Astrocyte (in vitro differentiated cells and primary cell): ENCODE measurements around the gene GIGYF2. TPM values are rescaled to one million over a fixed set of nuclear protein-coding genes. Genes with fewer than 3 reads are reported as not detected.
"Not testable (repeated sequence)": the region's sequence is repeated elsewhere in the genome, so short reads cannot be mapped to it uniquely, and the experiment has no call there.

Experiments used
- DNase-seq: peaks from one replicate; pipeline ENCODE4 v3.0.0-alpha.2; 2010; ENCODE audit warnings: low read depth
- FAIRE-seq: peaks from 2 replicates; lab custom pipeline; 2011; peaks lifted over from hg19 to GRCh38; lab: Jason Lieb, UNC
- H2AFZ ChIP-seq: 2 replicates; pipeline ENCODE4 v1.6.0; 2012; ENCODE audit warnings: low read depth, low read length, inconsistent platforms
- H3K27ac ChIP-seq: 2 replicates; pipeline ENCODE4 v1.5.1; 2011; ENCODE audit warnings: low read depth, low read length, inconsistent platforms
- H3K27me3 ChIP-seq: 2 replicates; pipeline ENCODE4 v1.6.0; 2011; ENCODE audit warnings: low read length, inconsistent platforms; ENCODE audit not compliant: insufficient read depth
- H3K36me3 ChIP-seq: 2 replicates; pipeline ENCODE4 v1.5.1; 2011; ENCODE audit warnings: low read length, inconsistent platforms; ENCODE audit not compliant: insufficient read depth
- H3K4me1 ChIP-seq: 2 replicates; pipeline ENCODE4 v1.5.1; 2011; ENCODE audit warnings: low read length, inconsistent platforms; ENCODE audit not compliant: insufficient read depth
- H3K4me2 ChIP-seq: 2 replicates; pipeline ENCODE4 v1.6.0; 2012; ENCODE audit warnings: low read length, inconsistent platforms
- H3K4me3 ChIP-seq: 2 replicates; pipeline ENCODE4 v1.5.1; 2011; ENCODE audit warnings: low read depth, mild to moderate bottlenecking, low read length, inconsistent platforms; ENCODE audit not compliant: insufficient read depth
- H3K79me2 ChIP-seq: 2 replicates; pipeline ENCODE4 v1.6.0; 2012; ENCODE audit warnings: mild to moderate bottlenecking, low read length, inconsistent platforms; ENCODE audit not compliant: insufficient read depth
- H3K9ac ChIP-seq: 2 replicates; pipeline ENCODE4 v1.6.0; 2012; ENCODE audit warnings: mild to moderate bottlenecking, low read length, inconsistent platforms
- H3K9me3 ChIP-seq: 2 replicates; pipeline ENCODE4 v1.5.1; 2012; ENCODE audit warnings: low read depth, mild to moderate bottlenecking, low read length, inconsistent platforms; ENCODE audit not compliant: insufficient read depth
- H4K20me1 ChIP-seq: 2 replicates; pipeline ENCODE4 v1.6.0; 2012; ENCODE audit warnings: low read length, inconsistent platforms; ENCODE audit not compliant: insufficient read depth
- H3K27ac Mint-ChIP-seq: one replicate; pipeline ENCODE4 v1.8.0; 2021; ENCODE audit warnings: mild to moderate bottlenecking, mixed read lengths; ENCODE audit not compliant: unreplicated experiment
- H3K27me3 Mint-ChIP-seq: one replicate; pipeline ENCODE4 v1.8.0; 2021; ENCODE audit warnings: low read depth, mixed read lengths; ENCODE audit not compliant: unreplicated experiment
- H3K36me3 Mint-ChIP-seq: one replicate; pipeline ENCODE4 v1.8.0; 2021; ENCODE audit warnings: low read depth, mixed read lengths; ENCODE audit not compliant: unreplicated experiment
- H3K4me1 Mint-ChIP-seq: one replicate; pipeline ENCODE4 v1.8.0; 2021; ENCODE audit warnings: low read depth, mixed read lengths; ENCODE audit not compliant: unreplicated experiment
- H3K4me3 Mint-ChIP-seq: one replicate; pipeline ENCODE4 v1.8.0; 2021; ENCODE audit warnings: mild to moderate bottlenecking, moderate library complexity, mixed read lengths; ENCODE audit not compliant: unreplicated experiment
- H3K9me3 Mint-ChIP-seq: one replicate; pipeline ENCODE4 v1.8.0; 2021; ENCODE audit warnings: mild to moderate bottlenecking, mixed read lengths; ENCODE audit not compliant: unreplicated experiment
- CTCF ChIP-seq: IDR thresholded peaks from 2 replicates; pipeline ENCODE4 v1.5.1; 2011; ENCODE audit warnings: low read depth, mild to moderate bottlenecking, inconsistent platforms, low read length, moderate library complexity; ENCODE audit not compliant: insufficient read depth
- EZH2 ChIP-seq: IDR thresholded peaks from 2 replicates; pipeline ENCODE4 v1.6.1; 2012; ENCODE audit warnings: mild to moderate bottlenecking, low read length, inconsistent platforms; ENCODE audit not compliant: insufficient read depth
- total RNA-seq: library from RNA; stranded (reverse); gene quantifications from 2 replicates; pipeline ENCODE4 v1.2.1, GENCODE V29; 2021

Gene GIGYF2
- total RNA-seq, 1 donor from 2014 or later: 47.1 TPM

GRCh38 chr2:232688201-232688600 is 8.9 kb upstream of the GIGYF2 start:
- Histone ChIP-seq H3K9ac (no peak overlapping the region), H3K36me3 (no peaks in the 10 kb centered on the region), H2AFZ (no peak overlapping the region), H3K79me2 (no peaks in the 10 kb centered on the region), H3K27me3 (peaks cover 2% of the 10 kb centered on the region), H3K4me3 (no peak overlapping the region), H3K9me3 (no peaks in the 10 kb centered on the region), H3K4me2 (no peak overlapping the region), H3K27ac (no peak overlapping the region), H4K20me1 (no peaks in the 10 kb centered on the region), H3K4me1 (no peaks in the 10 kb centered on the region)
- H3K9me3 Mint-ChIP-seq: no peaks in the 10 kb centered on the region
- H3K27me3 Mint-ChIP-seq: peaks cover 13% of the 10 kb centered on the region
- DNase-seq (no peak), FAIRE-seq (no peak)
- no peaks in the 10 kb centered on the region for H3K36me3 Mint-ChIP-seq
- no peaks in the 10 kb centered on the region for H3K4me1 Mint-ChIP-seq
- TF ChIP-seq CTCF (no peak), EZH2 (no peak)
- H3K4me3 Mint-ChIP-seq: no peak overlapping the region
- H3K27ac Mint-ChIP-seq: no peak overlapping the region

- Histone ChIP-seq H3K4me2 (no peak overlapping the region), H3K4me1 (no peaks in the 10 kb centered on the region), H4K20me1 (no peaks in the 10 kb centered on the region), H3K4me3 (no peak overlapping the region), H3K27me3 (peaks cover 2% of the 10 kb centered on the region), H3K79me2 (no peaks in the 10 kb centered on the region), H3K27ac (no peak overlapping the region), H2AFZ (peak overlapping the region; percentile 57), H3K36me3 (no peaks in the 10 kb centered on the region), H3K9ac (no peak overlapping the region), H3K9me3 (no peaks in the 10 kb centered on the region)
- no peaks in the 10 kb centered on the region for H3K36me3 Mint-ChIP-seq
- H3K4me3 Mint-ChIP-seq: no peak overlapping the region
- peaks cover 6% of the 10 kb centered on the region for H3K27me3 Mint-ChIP-seq
- H3K9me3 Mint-ChIP-seq: no peaks in the 10 kb centered on the region
- TF ChIP-seq EZH2 (no peak), CTCF (no peak)
- no peak overlapping the region for H3K27ac Mint-ChIP-seq
- no peaks in the 10 kb centered on the region for H3K4me1 Mint-ChIP-seq
- DNase-seq: peak; percentile 25
- no peak for FAIRE-seq
Measured at GRCh38 chr2:232689152-232689910, 7.8 kb upstream of the GIGYF2 start.

GRCh38 chr2:232691117-232691516 is 6.0 kb upstream of the GIGYF2 start:
- not testable (repeated sequence) for H3K4me1 ChIP-seq, FAIRE-seq, H3K36me3 ChIP-seq, H3K9ac ChIP-seq, H3K9me3 ChIP-seq, H3K4me1 Mint-ChIP-seq, H4K20me1 ChIP-seq, H3K27me3 Mint-ChIP-seq, H3K79me2 ChIP-seq, H3K27ac ChIP-seq, H3K9me3 Mint-ChIP-seq, H3K4me3 ChIP-seq, H3K4me2 ChIP-seq, H3K27ac Mint-ChIP-seq, DNase-seq, H3K36me3 Mint-ChIP-seq, H3K4me3 Mint-ChIP-seq, H2AFZ ChIP-seq, H3K27me3 ChIP-seq
